Measurements from ENCODE around the gene TENT5D. TPM values are rescaled to one million over a fixed set of nuclear protein-coding genes. Genes with fewer than 3 reads are reported as not detected.

Gene TENT5D
- total and polyA plus RNA-seq, 9 of the 15 experiments (the other 6 are each of a cell fraction or from before 2014, with no cell fraction given) = 0.08 to 0.41 (median 0.15) TPM; not detected in 1

DNA sequence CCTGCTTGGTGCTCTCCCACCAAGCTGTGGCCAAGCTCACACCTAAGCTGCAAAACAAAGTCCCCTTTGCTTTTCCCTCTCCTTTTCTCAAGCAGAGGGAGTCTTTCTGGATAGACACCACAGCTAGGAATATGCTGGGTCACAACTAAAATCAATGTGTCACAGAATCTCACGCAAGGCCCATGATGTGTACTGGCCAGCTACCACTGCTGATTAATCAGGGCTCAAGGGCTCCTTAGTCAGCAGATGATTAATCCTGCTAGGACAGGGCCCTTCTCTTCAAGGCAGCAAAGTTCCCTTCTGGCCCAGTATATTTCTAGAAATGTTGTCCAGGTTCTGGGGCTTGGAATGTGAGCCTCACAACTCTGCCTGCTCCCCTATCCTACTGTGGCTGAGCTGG is 32.0 kb upstream of the TENT5D start:
- DNase-seq (ENCODE audit: extremely low read depth in 1 of 4, low spot score in 3 of 4) (no peak), ATAC-seq (peak; percentile 44; the same call in 2 of the 3 replicates), FAIRE-seq (no peak)
- no peak overlapping the region for H3K9ac ChIP-seq (ENCODE audit: insufficient read depth in 1 of 2, low read depth in 2 of 2, low read length in 2 of 2)
- H3K9me1 ChIP-seq (ENCODE audit: control insufficient read depth, insufficient read depth, low read length) = no peaks in the 10 kb centered on the region
- no TSS peak for BruUV-seq (replicated peaks)
- in situ Hi-C loops (cut with MboI) (no loop called here), intact Hi-C loops (cut with micrococcal nuclease) (no loop called here)
- peak overlapping the region; percentile 19; the same call in 1 of the 2 replicates for H2AFZ ChIP-seq (ENCODE audit: low read depth, low read length)
- 50% methylated on average over 1 of the region's 1 CpG for WGBS (ENCODE audit: insufficient coverage, low coverage, missing lambda C conversion rate)
- no peaks in the 10 kb centered on the region; a peak in 2 of 5 replicates for H3K4me1 ChIP-seq (replicated peaks in 1 of 2; ENCODE audit: control insufficient read depth in 2 of 2, insufficient read depth in 2 of 2, low read length in 2 of 2)
- ChIA-PET POLR2A (no interaction called here), CTCF (ENCODE audit: low intra/inter-chr PET ratio) (no interaction called here)
- H3K27me3 ChIP-seq (ENCODE audit: control insufficient read depth in 2 of 2, insufficient read depth in 2 of 2, low read length in 2 of 2) = no peaks in the 10 kb centered on the region
- no peak overlapping the region for H3K4me2 ChIP-seq (ENCODE audit: insufficient read depth, low read length)
- H3K36me3 ChIP-seq (ENCODE audit: control insufficient read depth, insufficient read depth, low read length) = no peaks in the 10 kb centered on the region
- no peak overlapping the region for H3K27ac ChIP-seq (ENCODE audit: extremely low read depth, low read depth, low read length)
- no peaks in the 10 kb centered on the region for H3K9me3 ChIP-seq (replicated peaks; ENCODE audit: control insufficient read depth, insufficient read depth, low read depth, low read length)
- TF ChIP-seq SMC3 (conservative IDR thresholded peaks at IDR 0.05; ENCODE audit: insufficient read depth, low read depth, low read length) (no peak), MAFF (IDR thresholded peaks at IDR 0.05; ENCODE audit: low read length) (no peak), LEF1 (IDR thresholded peaks at IDR 0.05) (no peak), TAF9B (IDR thresholded peaks at IDR 0.05; ENCODE audit: partially characterized antibody) (no peak), CHD2 (IDR thresholded peaks at IDR 0.05; ENCODE audit: low read depth, low read length) (no peak)
- H3K79me2 ChIP-seq (ENCODE audit: control insufficient read depth, insufficient read depth, low read length) = no peaks in the 10 kb centered on the region
- H4K20me1 ChIP-seq (replicated peaks; ENCODE audit: control insufficient read depth, insufficient read depth, low read length) = no peaks in the 10 kb centered on the region
- no peak overlapping the region for H3K4me3 ChIP-seq

DNA sequence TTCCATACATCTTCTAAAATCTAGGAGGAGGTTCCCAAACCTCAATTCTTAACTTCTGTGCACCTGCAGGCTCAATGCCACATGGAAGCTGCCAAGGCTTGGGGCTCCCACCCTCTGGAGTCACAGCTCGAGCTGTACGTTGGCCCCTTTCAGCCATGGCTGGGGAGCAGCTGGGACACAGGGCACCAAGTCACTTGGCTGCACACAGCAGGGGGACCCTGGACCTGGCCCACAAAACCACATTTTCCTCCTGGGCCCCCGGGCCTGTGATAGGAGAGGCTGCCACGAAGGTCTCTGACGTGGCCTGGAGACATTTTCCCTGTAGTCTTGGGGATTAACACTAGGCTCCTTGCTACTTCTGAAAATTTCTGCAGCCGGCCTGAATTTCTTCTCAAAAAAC is 8.2 kb upstream of the TENT5D start:
- no TSS peak for BruUV-seq (replicated peaks)
- CTCF ChIA-PET (ENCODE audit: low intra/inter-chr PET ratio) = no interaction called here
- H3K4me2 ChIP-seq (ENCODE audit: insufficient read depth, low read length) = no peak overlapping the region
- no peaks in the 10 kb centered on the region for H3K9me3 ChIP-seq (replicated peaks; ENCODE audit: control insufficient read depth, insufficient read depth, low read depth, low read length)
- in situ Hi-C loops (cut with MboI) = no loop called here
- DNase-seq (ENCODE audit: extremely low read depth in 1 of 4, low spot score in 3 of 4) (no peak), FAIRE-seq (no peak), ATAC-seq (no peak)
- H2AFZ ChIP-seq (ENCODE audit: low read depth, low read length) = no peak overlapping the region
- WGBS (ENCODE audit: insufficient coverage, low coverage, missing lambda C conversion rate) = 45% methylated on average over 2 of the region's 6 CpGs
- no peak for TF ChIP-seq MAFK (IDR thresholded peaks at IDR 0.05; ENCODE audit: low read length)
- TF ChIP-seq E2F3 (CRISPR knock-in tag; IDR thresholded peaks at IDR 0.05) = no peak
- TF ChIP-seq ZNF175 (CRISPR knock-in tag; IDR thresholded peaks at IDR 0.05; ENCODE audit: low read depth) = no peak
- POLR2A ChIA-PET = no interaction called here
- intact Hi-C loops (cut with micrococcal nuclease) = no loop called here
- no peaks in the 10 kb centered on the region for H4K20me1 ChIP-seq (replicated peaks; ENCODE audit: control insufficient read depth, insufficient read depth, low read length)
- no peaks in the 10 kb centered on the region for H3K36me3 ChIP-seq (ENCODE audit: control insufficient read depth, insufficient read depth, low read length)
- H3K9me1 ChIP-seq (ENCODE audit: control insufficient read depth, insufficient read depth, low read length) = no peaks in the 10 kb centered on the region
- H3K79me2 ChIP-seq (ENCODE audit: control insufficient read depth, insufficient read depth, low read length) = no peaks in the 10 kb centered on the region
- no peaks in the 10 kb centered on the region for H3K27me3 ChIP-seq (ENCODE audit: control insufficient read depth in 2 of 2, insufficient read depth in 2 of 2, low read length in 2 of 2)
- no peak overlapping the region for H3K4me3 ChIP-seq
- no peak overlapping the region for H3K9ac ChIP-seq (ENCODE audit: insufficient read depth in 1 of 2, low read depth in 2 of 2, low read length in 2 of 2)
- no peak overlapping the region for H3K27ac ChIP-seq (ENCODE audit: extremely low read depth, low read depth, low read length)
- H3K4me1 ChIP-seq (replicated peaks in 1 of 2; ENCODE audit: control insufficient read depth in 2 of 2, insufficient read depth in 2 of 2, low read length in 2 of 2) = no peaks in the 10 kb centered on the region

All from K562 (cell line).